Hepatocyte (in vitro differentiated cells): ENCODE results near the gene MDP1. TPM values are rescaled to one million over a fixed set of nuclear protein-coding genes. Genes with fewer than 3 reads are reported as not detected.

Experiments
- DNase-seq: peaks from one replicate; pipeline ENCODE4 v3.0.0-alpha.2; 2016; ENCODE audit warnings: low spot score
- H2AFZ ChIP-seq: fragments of 200-600 bp; sonication (generic); 2 replicates; pipeline ENCODE4 v1.6.0; 2016; ENCODE audit warnings: antibody characterized with exemption, mild to moderate bottlenecking
- H3K27ac ChIP-seq: fragments of 200-600 bp; sonication (generic); 2 replicates; pipeline ENCODE4 v1.5.1; 2016; ENCODE audit warnings: mild to moderate bottlenecking
- H3K27me3 ChIP-seq: fragments of 200-600 bp; sonication (generic); 2 replicates; pipeline ENCODE4 v1.6.1; 2016
- H3K36me3 ChIP-seq: fragments of 200-600 bp; sonication (generic); replicated peaks from 2 replicates; pipeline ENCODE4 v1.5.1; 2016; ENCODE audit warnings: low read depth; ENCODE audit not compliant: insufficient read depth
- H3K4me1 ChIP-seq: fragments of 200-600 bp; sonication (generic); 2 replicates; pipeline ENCODE4 v1.5.1; 2016; ENCODE audit warnings: mild to moderate bottlenecking, moderate library complexity; ENCODE audit not compliant: insufficient read depth
- H3K4me2 ChIP-seq: fragments of 200-600 bp; sonication (generic); 2 replicates; pipeline ENCODE4 v1.6.0; 2016
- H3K4me3 ChIP-seq: fragments of 200-600 bp; sonication (generic); 2 replicates; pipeline ENCODE4 v1.5.1; 2016; ENCODE audit warnings: mild to moderate bottlenecking
- H3K79me2 ChIP-seq: fragments of 200-600 bp; sonication (generic); 2 replicates; pipeline ENCODE4 v1.6.0; 2017; ENCODE audit warnings: mild to moderate bottlenecking
- H3K9me2 ChIP-seq: fragments of 200-600 bp; sonication (generic); replicated peaks from 2 replicates; pipeline ENCODE4 v1.6.0; 2017; ENCODE audit warnings: mild to moderate bottlenecking; ENCODE audit not compliant: insufficient read depth
- H3K9me3 ChIP-seq: fragments of 200-600 bp; sonication (generic); 2 replicates; pipeline ENCODE4 v1.5.1; 2016; ENCODE audit warnings: low read depth, mild to moderate bottlenecking
- H4K20me1 ChIP-seq: fragments of 200-600 bp; sonication (generic); 2 replicates; pipeline ENCODE4 v1.6.0; 2016; ENCODE audit warnings: mild to moderate bottlenecking; ENCODE audit not compliant: insufficient read depth, poor library complexity, severe bottlenecking
- CTCF ChIP-seq: fragments of 200-600 bp; sonication (generic); IDR thresholded peaks from 2 replicates; pipeline ENCODE4 v1.5.1; 2016; ENCODE audit warnings: antibody characterized with exemption, mild to moderate bottlenecking; ENCODE audit not compliant: poor library complexity
- EZH2 ChIP-seq: fragments of 200-600 bp; sonication (generic); IDR thresholded peaks from 2 replicates; pipeline ENCODE4 v1.6.1; 2016; ENCODE audit warnings: antibody characterized with exemption, mild to moderate bottlenecking, borderline replicate concordance
- EZH2phosphoT487 ChIP-seq: fragments of 200-600 bp; sonication (generic); IDR thresholded peaks from one replicate; pipeline ENCODE4 v1.6.1; 2018; ENCODE audit warnings: antibody characterized with exemption, mild to moderate bottlenecking, low read depth, moderate library complexity; ENCODE audit not compliant: unreplicated experiment, severe bottlenecking
- WGBS: methylation state at CpG from one replicate; pipeline ENCODE4 v1.1.6; 2016; ENCODE audit warnings: low lambda C conversion rate; ENCODE audit errors: missing lambda C conversion rate; 5-methylcytosine and 5-hydroxymethylcytosine counted together
- polyA plus RNA-seq: library from polyadenylated mRNA; unstranded; fragments of >200 nt; fragmentation: Nextera tagmentation; extraction: Ambion mirVana; gene quantifications from 2 replicates; pipeline ENCODE4 v1.2.1, GENCODE V29; 2016
- total RNA-seq: library from RNA; depleted of rRNA; stranded (reverse); fragments of >200 nt; gene quantifications from 2 replicates; pipeline ENCODE4 v1.2.3, GENCODE V29; 2014

The MDP1 gene
- total and polyA plus RNA-seq, 2 experiments from 2014 or later, result 8.0 to 16.1 TPM

DNA sequence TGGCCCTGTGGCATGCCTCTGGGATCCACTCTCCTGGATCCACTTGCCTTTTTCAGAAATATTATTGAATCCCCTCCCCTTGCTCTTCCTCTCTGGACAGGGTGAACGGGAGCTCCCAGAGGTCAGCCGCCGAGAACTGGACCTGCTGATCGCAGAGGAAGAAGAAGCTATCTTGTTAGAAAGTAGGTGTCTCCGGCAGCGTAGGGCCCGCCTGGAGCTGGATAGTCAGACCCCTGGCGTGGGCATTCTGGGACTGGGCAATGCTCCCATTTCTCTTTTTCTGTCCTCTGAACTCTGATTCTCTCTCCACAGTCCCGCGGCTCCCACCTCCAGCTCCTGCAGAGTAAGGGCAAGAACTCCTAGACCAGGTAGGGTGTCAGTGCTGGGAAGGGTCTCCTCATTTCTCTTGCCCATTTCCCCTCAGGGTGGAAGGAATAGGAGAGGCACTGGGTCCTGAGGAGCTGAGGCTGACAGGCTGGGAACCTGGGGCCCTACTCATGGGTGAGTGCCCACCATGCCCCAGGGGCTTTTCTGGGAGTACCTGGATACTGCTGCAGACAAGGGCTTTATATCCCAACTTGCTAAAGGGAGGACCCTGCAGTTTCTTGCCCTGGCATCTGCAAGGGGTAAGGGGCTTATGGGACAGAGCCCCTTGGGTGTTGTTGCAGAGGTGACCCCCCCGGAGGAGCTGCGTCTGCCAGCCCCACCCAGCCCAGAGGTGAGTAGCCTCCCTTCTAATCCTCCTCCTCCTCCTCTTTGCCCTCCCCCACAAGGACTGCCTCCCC lies 38.6 kb downstream of the MDP1 start:
- no peak overlapping the region for H3K4me2 ChIP-seq
- H3K9me3 ChIP-seq, result no peaks in the 10 kb centered on the region
- H3K36me3 ChIP-seq, result peaks cover 2% of the 10 kb centered on the region
- no peaks in the 10 kb centered on the region for H4K20me1 ChIP-seq
- H2AFZ ChIP-seq, result no peak overlapping the region
- no peaks in the 10 kb centered on the region for H3K9me2 ChIP-seq
- TF ChIP-seq EZH2phosphoT487 (no peak), CTCF (no peak), EZH2 (no peak)
- H3K79me2 ChIP-seq, result peaks cover 25% of the 10 kb centered on the region
- H3K4me3 ChIP-seq, result no peak overlapping the region
- no peak overlapping the region for H3K27ac ChIP-seq
- H3K27me3 ChIP-seq, result no peaks in the 10 kb centered on the region
- H3K4me1 ChIP-seq, result peaks cover 5% of the 10 kb centered on the region
- no peak for DNase-seq
- 97% methylated on average over 12 of the region's 12 CpGs for WGBS

- TF ChIP-seq EZH2 (no peak), EZH2phosphoT487 (no peak), CTCF (no peak)
- DNase-seq, result no peak
- H3K9me3 ChIP-seq, result no peaks in the 10 kb centered on the region
- H3K79me2 ChIP-seq, result peaks cover 27% of the 10 kb centered on the region
- H3K36me3 ChIP-seq, result peaks cover 2% of the 10 kb centered on the region
- no peaks in the 10 kb centered on the region for H3K27me3 ChIP-seq
- H3K4me1 ChIP-seq, result peaks cover 5% of the 10 kb centered on the region
- H3K4me3 ChIP-seq, result no peak overlapping the region
- no peak overlapping the region for H2AFZ ChIP-seq
- H3K4me2 ChIP-seq, result no peak overlapping the region
- H4K20me1 ChIP-seq, result no peaks in the 10 kb centered on the region
- 97% methylated on average over 5 of the region's 5 CpGs for WGBS
- H3K9me2 ChIP-seq, result no peaks in the 10 kb centered on the region
- H3K27ac ChIP-seq, result no peak overlapping the region
Measured at GRCh38 chr14:24176599-24176998, 39.3 kb downstream of the MDP1 start.

DNA sequence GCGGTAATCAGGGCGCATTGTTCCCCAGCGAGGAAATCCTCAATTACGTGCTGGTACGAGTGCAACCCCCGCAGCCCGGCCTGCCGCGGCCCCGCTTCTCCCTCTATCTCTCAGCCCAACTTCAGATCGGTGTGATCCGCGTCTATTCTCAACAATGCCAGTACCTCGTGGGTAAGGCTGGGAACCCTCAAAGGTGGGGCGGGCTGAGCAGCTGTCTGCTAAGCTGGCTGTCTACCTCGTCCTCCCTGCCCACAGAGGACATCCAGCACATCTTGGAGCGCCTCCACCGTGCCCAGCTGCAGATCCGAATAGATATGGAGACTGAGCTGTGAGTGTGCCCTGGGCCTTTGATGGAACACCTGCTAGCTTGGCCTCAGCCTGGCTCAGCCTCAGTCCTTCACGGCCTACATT lies 43.0 kb downstream of the MDP1 start:
- peak overlapping the region; percentile 11 for H3K4me3 ChIP-seq
- H3K4me1 ChIP-seq, result peaks cover 5% of the 10 kb centered on the region
- H3K4me2 ChIP-seq, result peak overlapping the region; percentile 81
- H3K27me3 ChIP-seq, result no peaks in the 10 kb centered on the region
- no peak overlapping the region for H2AFZ ChIP-seq
- WGBS, result 75% methylated on average over 20 of the region's 20 CpGs
- no peaks in the 10 kb centered on the region for H3K9me3 ChIP-seq
- H4K20me1 ChIP-seq, result no peaks in the 10 kb centered on the region
- no peak for TF ChIP-seq CTCF
- TF ChIP-seq EZH2, result no peak
- TF ChIP-seq EZH2phosphoT487, result no peak
- H3K27ac ChIP-seq, result peak overlapping the region; percentile 71
- peaks cover 27% of the 10 kb centered on the region for H3K79me2 ChIP-seq
- H3K36me3 ChIP-seq, result peaks cover 2% of the 10 kb centered on the region
- DNase-seq, result no peak
- no peaks in the 10 kb centered on the region for H3K9me2 ChIP-seq
